ENCODE data around the gene CCDC144A.
"Not testable (repeated sequence)": the region's sequence is repeated elsewhere in the genome, so short reads cannot be mapped to it uniquely, and the experiment has no call there.

Gene CCDC144A

GRCh38 chr17:16818821-16819683 lies 129.0 kb downstream of the CCDC144A start:
- DNase-seq, result no peak

- DNase-seq, result no peak
Measured at GRCh38 chr17:16820161-16820877, 130.3 kb downstream of the CCDC144A start.

GRCh38 chr17:16820979-16821543 lies 131.0 kb downstream of the CCDC144A start:
- no peak for DNase-seq

GRCh38 chr17:16822133-16822532 lies 132.1 kb downstream of the CCDC144A start:
- not testable (repeated sequence) for DNase-seq

- DNase-seq, result not testable (repeated sequence)
Measured at GRCh38 chr17:16823768-16824406, 133.8 kb downstream of the CCDC144A start.
